ENCODE data around the gene OR2K2. TPM values are rescaled to one million over a fixed set of nuclear protein-coding genes. Genes with fewer than 3 reads are reported as not detected.

The OR2K2 gene
- total and polyA plus RNA-seq, 2 donors (not counting 1 experiment from before 2014, with no cell fraction given): not detected

DNA sequence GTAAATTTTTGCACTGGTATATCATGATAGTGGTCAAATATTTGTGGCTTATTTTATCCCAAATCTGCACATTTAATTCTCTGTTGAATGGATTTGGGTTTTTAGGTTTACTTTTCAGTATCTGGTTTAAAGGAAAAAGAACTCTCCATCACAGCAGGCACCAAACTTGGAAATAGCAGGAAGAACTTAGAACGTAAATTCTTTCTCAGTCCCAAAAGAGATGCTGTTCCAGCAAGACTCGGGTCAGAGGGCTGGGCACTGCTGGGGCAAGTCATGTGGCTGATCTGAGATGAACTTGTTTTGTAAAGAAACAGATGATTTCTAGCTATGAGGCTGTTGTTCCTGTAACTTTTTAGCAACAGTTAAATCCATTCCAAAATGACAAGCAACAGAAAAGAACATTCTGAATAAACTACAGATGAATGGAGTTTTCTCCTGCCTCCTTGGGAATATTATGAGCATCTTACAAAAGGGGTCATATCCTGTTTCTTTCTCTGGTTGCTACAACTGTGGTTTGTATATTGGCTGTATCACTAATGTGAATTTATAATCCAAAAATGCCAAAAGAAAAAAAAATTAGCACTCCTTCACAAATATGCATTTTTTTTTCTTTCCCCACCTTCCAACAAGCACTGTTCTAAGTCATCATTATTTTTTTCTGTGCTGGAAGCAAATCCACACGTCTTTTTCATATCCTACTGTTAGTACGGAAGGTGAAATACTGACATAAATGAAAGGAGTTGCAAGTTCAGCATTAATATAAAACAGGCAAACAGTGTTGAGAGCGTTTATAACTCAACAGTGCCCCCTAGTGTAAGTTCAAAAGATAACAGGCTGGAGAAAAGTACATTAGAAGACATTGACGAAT is 31.1 kb downstream of the OR2K2 start:
- Histone ChIP-seq H3K4me3 (replicated peaks in 1 of 4; ENCODE audit: control extremely low read depth in 1 of 4, insufficient read depth in 1 of 4, low read depth in 3 of 4, low read length in 4 of 4) (peak overlapping the region in 2 of 4 experiments; percentile 0 to 39), H3K27ac (ENCODE audit: insufficient read depth, low read length) (peak overlapping the region; percentile 73), H3K27me3 (ENCODE audit: control insufficient read depth, insufficient read depth, low read length) (no peaks in the 10 kb centered on the region), H3K4me2 (ENCODE audit: extremely low read depth, insufficient read depth, low read length) (peak overlapping the region; percentile 28), H3K4me1 (ENCODE audit: control insufficient read depth, extremely low read depth, insufficient read depth, low read length) (no peaks in the 10 kb centered on the region), H3K9me3 (ENCODE audit: control insufficient read depth, insufficient read depth, low read depth, low read length) (no peaks in the 10 kb centered on the region), H2AFZ (ENCODE audit: low read length) (peak overlapping the region; percentile 33), H3K36me3 (ENCODE audit: control insufficient read depth, insufficient read depth, low read length) (no peaks in the 10 kb centered on the region), H3K79me2 (ENCODE audit: control insufficient read depth, insufficient read depth, low read length) (no peaks in the 10 kb centered on the region), H3K9ac (ENCODE audit: insufficient read depth, low read length) (no peak overlapping the region), H4K20me1 (ENCODE audit: control insufficient read depth, extremely low read depth, insufficient read depth, low read length) (no peaks in the 10 kb centered on the region)
- DNase-seq (ENCODE audit: low read depth in 2 of 2): peak; percentile 56 to 88
- TF ChIP-seq, protein P1, sequence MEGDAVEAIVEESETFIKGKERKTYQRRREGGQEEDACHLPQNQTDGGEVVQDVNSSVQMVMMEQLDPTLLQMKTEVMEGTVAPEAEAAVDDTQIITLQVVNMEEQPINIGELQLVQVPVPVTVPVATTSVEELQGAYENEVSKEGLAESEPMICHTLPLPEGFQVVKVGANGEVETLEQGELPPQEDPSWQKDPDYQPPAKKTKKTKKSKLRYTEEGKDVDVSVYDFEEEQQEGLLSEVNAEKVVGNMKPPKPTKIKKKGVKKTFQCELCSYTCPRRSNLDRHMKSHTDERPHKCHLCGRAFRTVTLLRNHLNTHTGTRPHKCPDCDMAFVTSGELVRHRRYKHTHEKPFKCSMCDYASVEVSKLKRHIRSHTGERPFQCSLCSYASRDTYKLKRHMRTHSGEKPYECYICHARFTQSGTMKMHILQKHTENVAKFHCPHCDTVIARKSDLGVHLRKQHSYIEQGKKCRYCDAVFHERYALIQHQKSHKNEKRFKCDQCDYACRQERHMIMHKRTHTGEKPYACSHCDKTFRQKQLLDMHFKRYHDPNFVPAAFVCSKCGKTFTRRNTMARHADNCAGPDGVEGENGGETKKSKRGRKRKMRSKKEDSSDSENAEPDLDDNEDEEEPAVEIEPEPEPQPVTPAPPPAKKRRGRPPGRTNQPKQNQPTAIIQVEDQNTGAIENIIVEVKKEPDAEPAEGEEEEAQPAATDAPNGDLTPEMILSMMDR (conservative IDR thresholded peaks at IDR 0.05 in 1 of 2, IDR thresholded peaks at IDR 0.05 in 1 of 2; ENCODE audit: low read depth in 1 of 2, low read length in 2 of 2): peak; percentile 50 to 58
- TF ChIP-seq EZH2 (IDR thresholded peaks at IDR 0.05; ENCODE audit: low read length, missing control alignments): no peak

DNA sequence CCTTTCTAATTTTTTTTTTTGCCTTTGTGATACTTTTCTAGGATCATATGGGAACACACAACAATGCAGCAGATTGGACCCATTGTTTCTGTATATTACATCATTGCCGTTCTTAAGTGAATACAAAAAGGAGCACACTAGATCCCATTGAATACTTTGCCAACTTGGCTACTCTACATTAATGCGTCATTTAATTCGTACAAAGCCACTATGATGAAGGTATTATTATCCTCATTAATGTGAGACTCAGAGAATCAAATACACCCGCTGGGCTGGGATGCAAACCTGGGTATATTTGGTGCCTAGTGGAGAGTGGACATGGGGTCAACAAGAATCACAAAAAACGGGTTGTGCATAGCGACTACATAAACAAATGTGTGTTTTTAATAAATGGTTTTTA is 31.9 kb downstream of the OR2K2 start:
- no peak overlapping the region for H3K4me2 ChIP-seq (ENCODE audit: extremely low read depth, insufficient read depth, low read length)
- H3K36me3 ChIP-seq (ENCODE audit: control insufficient read depth, insufficient read depth, low read length): no peaks in the 10 kb centered on the region
- H3K9ac ChIP-seq (ENCODE audit: insufficient read depth, low read length): no peak overlapping the region
- peak in 1 of 2 donors; percentile 16 for DNase-seq (ENCODE audit: low read depth in 2 of 2)
- no peaks in the 10 kb centered on the region for H3K4me1 ChIP-seq (ENCODE audit: control insufficient read depth, extremely low read depth, insufficient read depth, low read length)
- no peaks in the 10 kb centered on the region for H4K20me1 ChIP-seq (ENCODE audit: control insufficient read depth, extremely low read depth, insufficient read depth, low read length)
- H2AFZ ChIP-seq (ENCODE audit: low read length): no peak overlapping the region
- no peak overlapping the region for H3K27ac ChIP-seq (ENCODE audit: insufficient read depth, low read length)
- H3K4me3 ChIP-seq (replicated peaks in 1 of 4; ENCODE audit: control extremely low read depth in 1 of 4, insufficient read depth in 1 of 4, low read depth in 3 of 4, low read length in 4 of 4): no peak overlapping the region
- no peaks in the 10 kb centered on the region for H3K79me2 ChIP-seq (ENCODE audit: control insufficient read depth, insufficient read depth, low read length)
- no peaks in the 10 kb centered on the region for H3K27me3 ChIP-seq (ENCODE audit: control insufficient read depth, insufficient read depth, low read length)
- TF ChIP-seq, protein P1 (conservative IDR thresholded peaks at IDR 0.05 in 1 of 2, IDR thresholded peaks at IDR 0.05 in 1 of 2; ENCODE audit: low read depth in 1 of 2, low read length in 2 of 2): no peak
- no peak for TF ChIP-seq EZH2 (IDR thresholded peaks at IDR 0.05; ENCODE audit: low read length, missing control alignments)
- H3K9me3 ChIP-seq (ENCODE audit: control insufficient read depth, insufficient read depth, low read depth, low read length): no peaks in the 10 kb centered on the region

DNA sequence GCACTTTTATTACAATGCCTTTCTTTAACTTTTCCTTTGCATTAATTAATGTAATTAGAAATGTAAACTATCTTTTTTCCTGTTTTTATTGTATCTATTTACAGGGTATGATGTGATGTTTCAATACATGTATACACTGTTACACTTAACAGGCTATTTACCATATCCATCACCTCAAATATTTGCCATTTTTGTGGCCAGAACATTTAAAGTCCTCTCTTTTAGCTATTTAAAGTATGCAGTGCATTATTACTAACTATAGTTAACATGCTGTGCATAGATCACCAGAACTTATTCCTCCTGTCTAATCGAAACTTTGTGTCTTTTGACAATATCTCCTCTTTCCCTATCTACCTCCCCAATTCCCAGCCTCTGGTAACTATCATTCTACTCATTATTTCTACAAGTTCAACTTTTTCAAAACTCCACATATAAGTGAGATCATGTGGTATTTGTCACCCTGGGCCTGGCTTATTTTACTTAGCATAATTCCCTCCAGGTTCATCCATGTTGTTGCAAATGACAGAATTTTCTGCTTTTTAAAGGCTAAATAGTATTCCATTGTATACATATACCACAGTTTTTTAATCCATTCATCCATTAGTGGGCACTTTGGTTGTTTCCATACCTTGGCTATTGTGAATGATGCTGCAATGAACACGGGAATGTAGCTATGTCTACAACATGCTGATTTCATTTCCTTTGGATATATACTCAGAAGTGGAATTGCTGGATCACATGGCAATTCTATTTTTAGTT is 32.8 kb downstream of the OR2K2 start:
- H3K9ac ChIP-seq (ENCODE audit: insufficient read depth, low read length): no peak overlapping the region
- no peaks in the 10 kb centered on the region for H3K27me3 ChIP-seq (ENCODE audit: control insufficient read depth, insufficient read depth, low read length)
- H3K79me2 ChIP-seq (ENCODE audit: control insufficient read depth, insufficient read depth, low read length): no peaks in the 10 kb centered on the region
- peak in 1 of 2 donors; percentile 45 for DNase-seq (ENCODE audit: low read depth in 2 of 2)
- TF ChIP-seq EZH2 (IDR thresholded peaks at IDR 0.05; ENCODE audit: low read length, missing control alignments): no peak
- no peak overlapping the region for H3K4me2 ChIP-seq (ENCODE audit: extremely low read depth, insufficient read depth, low read length)
- H3K36me3 ChIP-seq (ENCODE audit: control insufficient read depth, insufficient read depth, low read length): no peaks in the 10 kb centered on the region
- H4K20me1 ChIP-seq (ENCODE audit: control insufficient read depth, extremely low read depth, insufficient read depth, low read length): no peaks in the 10 kb centered on the region
- no peak overlapping the region for H3K4me3 ChIP-seq (replicated peaks in 1 of 4; ENCODE audit: control extremely low read depth in 1 of 4, insufficient read depth in 1 of 4, low read depth in 3 of 4, low read length in 4 of 4)
- no peak overlapping the region for H3K27ac ChIP-seq (ENCODE audit: insufficient read depth, low read length)
- no peaks in the 10 kb centered on the region for H3K4me1 ChIP-seq (ENCODE audit: control insufficient read depth, extremely low read depth, insufficient read depth, low read length)
- H2AFZ ChIP-seq (ENCODE audit: low read length): no peak overlapping the region
- H3K9me3 ChIP-seq (ENCODE audit: control insufficient read depth, insufficient read depth, low read depth, low read length): no peaks in the 10 kb centered on the region

Data from fibroblast of lung (primary cell).